HG02763 (cell line): ENCODE measurements around the gene GPN1.
"Not testable (repeated sequence)": the region's sequence is repeated elsewhere in the genome, so short reads cannot be mapped to it uniquely, and the experiment has no call there.

ENCODE experiments used
- ATAC-seq: cut with Tn5 transposase; IDR thresholded peaks from one replicate; pipeline ENCODE4 v1.9.1; 2021; ENCODE audit warnings: mild to moderate bottlenecking, moderate library complexity; ENCODE audit not compliant: unreplicated experiment

Gene GPN1

GRCh38 chr2:27664622-27665363, 35.9 kb downstream of the GPN1 start:
- no peak for ATAC-seq

- ATAC-seq, result no peak
Observed at GRCh38 chr2:27667446-27667845, 38.6 kb downstream of the GPN1 start.

GRCh38 chr2:27671235-27671634, 42.4 kb downstream of the GPN1 start:
- ATAC-seq, result no peak

- no peak for ATAC-seq
Observed at GRCh38 chr2:27672723-27673486, 44.1 kb downstream of the GPN1 start.

- no peak for ATAC-seq
Observed at GRCh38 chr2:27680571-27680970, 51.7 kb downstream of the GPN1 start.

- no peak for ATAC-seq
Observed at GRCh38 chr2:27681841-27682240, 53.0 kb downstream of the GPN1 start.

GRCh38 chr2:27682334-27682771, 53.5 kb downstream of the GPN1 start:
- not testable (repeated sequence) for ATAC-seq

- ATAC-seq, result no peak
Observed at GRCh38 chr2:27683390-27684071, 54.7 kb downstream of the GPN1 start.

- ATAC-seq, result not testable (repeated sequence)
Observed at GRCh38 chr2:27685006-27685405, 56.2 kb downstream of the GPN1 start.

GRCh38 chr2:27685577-27685976, 56.7 kb downstream of the GPN1 start:
- ATAC-seq, result no peak

GRCh38 chr2:27687232-27687631, 58.4 kb downstream of the GPN1 start:
- ATAC-seq, result no peak

- ATAC-seq, result no peak
Observed at GRCh38 chr2:27689424-27689823, 60.6 kb downstream of the GPN1 start.

GRCh38 chr2:27690052-27690451, 61.2 kb downstream of the GPN1 start:
- ATAC-seq, result no peak

GRCh38 chr2:27697660-27698059, 68.8 kb downstream of the GPN1 start:
- ATAC-seq, result no peak
